Keratinocyte (primary cell): ENCODE measurements around the gene NSF.
"Not testable (repeated sequence)": the region's sequence is repeated elsewhere in the genome, so short reads cannot be mapped to it uniquely, and the experiment has no call there.

Source experiments
- CTCF ChIP-seq, 3 experiments: IDR thresholded peaks in 1 of 3; conservative IDR thresholded peaks in 1 of 3; optimal IDR thresholded peaks in 1 of 3; 2 replicates in 2 of 3; 3 replicates in 1 of 3; pipeline versions ENCODE3 to v1.5.1; 2011; ENCODE audit warnings: low read length in 3 of 3, mild to moderate bottlenecking in 3 of 3, moderate library complexity in 2 of 3, control low read depth in 1 of 3, inconsistent platforms in 1 of 3; ENCODE audit not compliant: insufficient read depth in 2 of 3; ENCODE audit errors: extremely low read depth in 1 of 3
- EZH2 ChIP-seq: IDR thresholded peaks from one replicate; pipeline ENCODE4 v1.6.1; 2012; ENCODE audit warnings: inconsistent platforms, mild to moderate bottlenecking, low read length, moderate library complexity

GRCh38 chr17:46591332-46591731, 863 bp downstream of the NSF start:
- not testable (repeated sequence) for TF ChIP-seq CTCF (optimal IDR thresholded peaks at IDR 0.05 in 1 of 3, IDR thresholded peaks at IDR 0.05 in 1 of 3, conservative IDR thresholded peaks at IDR 0.05 in 1 of 3; ENCODE audit: extremely low read depth in 1 of 3, insufficient read depth in 2 of 3, low read length in 3 of 3); EZH2
